Body of pancreas (tissue), 4 donors: ENCODE data around the gene IFI44L.

Source experiments
- CTCF ChIP-seq, 7 experiments: fragments of 450-650 bp in 4 of 7; fragments of 200-600 bp in 3 of 7; sonication (generic) in 3 of 7; IDR thresholded peaks; one replicate each; pipeline ENCODE4 v1.5.1; 2016 to 2019; ENCODE audit warnings: antibody characterized with exemption in 7 of 7
- POLR2A ChIP-seq, 3 donors: fragments of 450-650 bp; IDR thresholded peaks; one replicate each; pipeline ENCODE4 v1.6.1; 2016; ENCODE audit warnings: antibody characterized with exemption in 3 of 3, mild to moderate bottlenecking in 2 of 3

- TF ChIP-seq CTCF (IDR thresholded peaks at IDR 0.05) (no peak), POLR2A (IDR thresholded peaks at IDR 0.05) (no peak)
These were observed 56.7 kb downstream of the IFI44L start for GRCh38 chr1:78676993-78677392.
